ENCODE measurements around the gene APEH. TPM values are rescaled to one million over a fixed set of nuclear protein-coding genes. Genes with fewer than 3 reads are reported as not detected.
"Not testable (repeated sequence)": the region's sequence is repeated elsewhere in the genome, so short reads cannot be mapped to it uniquely, and the experiment has no call there.

Gene APEH
- total RNA-seq, 3 donors from 2014 or later (not counting 1 experiment from before 2014, with no cell fraction given): 62.8 to 95.7 (median 77.5) TPM

GRCh38 chr3:49680493-49681231, 6.5 kb downstream of the APEH start:
- no peak overlapping the region for H3K4me3 ChIP-seq (ENCODE audit: low read length)
- TF ChIP-seq CTCF (IDR thresholded peaks at IDR 0.05): no peak
- WGBS (ENCODE audit: insufficient coverage): 97% methylated on average over 7 of the region's 7 CpGs

GRCh38 chr3:49681232-49681522, 7.0 kb downstream of the APEH start:
- peaks cover 6 to 9% of the 10 kb centered on the region in 2 donors for H3K4me1 Mint-ChIP-seq
- no peak overlapping the region for H3K4me3 Mint-ChIP-seq
- Histone ChIP-seq H3K27me3 (ENCODE audit: control insufficient read depth, insufficient read depth, low read length) (no peaks in the 10 kb centered on the region), H3K9me3 (ENCODE audit: control insufficient read depth, insufficient read depth, low read length) (no peaks in the 10 kb centered on the region), H3K4me3 (ENCODE audit: low read length) (no peak overlapping the region), H3K27ac (ENCODE audit: low read length) (no peak overlapping the region), H3K4me1 (ENCODE audit: control insufficient read depth, insufficient read depth, low read length) (peaks cover 5% of the 10 kb centered on the region), H3K36me3 (ENCODE audit: control insufficient read depth, insufficient read depth, low read length) (peaks cover 72% of the 10 kb centered on the region)
- 100% methylated on average over 1 of the region's 2 CpGs for WGBS (ENCODE audit: insufficient coverage)
- peaks cover 8% of the 10 kb centered on the region for H3K36me3 Mint-ChIP-seq
- no peak overlapping the region for H3K27ac Mint-ChIP-seq
- no peak for DNase-seq
- H3K27me3 Mint-ChIP-seq (ENCODE audit: low read depth in 2 of 2): no peaks in the 10 kb centered on the region
- intact Hi-C loops (cut with micrococcal nuclease): no loop called here
- ATAC-seq: no peak
- H3K9me3 Mint-ChIP-seq: no peaks in the 10 kb centered on the region
- no peak for TF ChIP-seq CTCF (IDR thresholded peaks at IDR 0.05)

More at GRCh38 chr3:49680493-49681231, 6.5 kb downstream of the APEH start:
- H3K9me3 ChIP-seq (ENCODE audit: control insufficient read depth, insufficient read depth, low read length): no peaks in the 10 kb centered on the region
- H3K4me1 ChIP-seq (ENCODE audit: control insufficient read depth, insufficient read depth, low read length): peaks cover 3% of the 10 kb centered on the region
- H3K4me3 Mint-ChIP-seq: no peak overlapping the region
- no peak overlapping the region for H3K27ac ChIP-seq (ENCODE audit: low read length)
- intact Hi-C loops (cut with micrococcal nuclease): no loop called here
- no peak overlapping the region for H3K27ac Mint-ChIP-seq
- peaks cover 8% of the 10 kb centered on the region for H3K36me3 Mint-ChIP-seq
- no peaks in the 10 kb centered on the region for H3K27me3 Mint-ChIP-seq (ENCODE audit: low read depth in 2 of 2)
- peaks cover 77% of the 10 kb centered on the region for H3K36me3 ChIP-seq (ENCODE audit: control insufficient read depth, insufficient read depth, low read length)
- peaks cover 10 to 11% of the 10 kb centered on the region in 2 donors for H3K4me1 Mint-ChIP-seq
- no peak for ATAC-seq
- no peak for DNase-seq
- no peaks in the 10 kb centered on the region for H3K9me3 Mint-ChIP-seq
- H3K27me3 ChIP-seq (ENCODE audit: control insufficient read depth, insufficient read depth, low read length): no peaks in the 10 kb centered on the region

- Mint-ChIP-seq H3K9me3 (no peaks in the 10 kb centered on the region), H3K27me3 (ENCODE audit: low read depth in 2 of 2) (no peaks in the 10 kb centered on the region), H3K4me3 (no peak overlapping the region), H3K27ac (no peak overlapping the region), H3K4me1 (peaks cover 6 to 9% of the 10 kb centered on the region in 2 donors), H3K36me3 (peaks cover 8% of the 10 kb centered on the region)
- peaks cover 2% of the 10 kb centered on the region for H3K27me3 ChIP-seq (ENCODE audit: control insufficient read depth, insufficient read depth, low read length)
- no peak for TF ChIP-seq CTCF (IDR thresholded peaks at IDR 0.05)
- H3K36me3 ChIP-seq (ENCODE audit: control insufficient read depth, insufficient read depth, low read length): peaks cover 69% of the 10 kb centered on the region
- H3K27ac ChIP-seq (ENCODE audit: low read length): no peak overlapping the region
- no peak for DNase-seq
- no peak for ATAC-seq
- intact Hi-C loops (cut with micrococcal nuclease): no loop called here
- no peak overlapping the region for H3K4me3 ChIP-seq (ENCODE audit: low read length)
- H3K4me1 ChIP-seq (ENCODE audit: control insufficient read depth, insufficient read depth, low read length): peaks cover 9% of the 10 kb centered on the region
- H3K9me3 ChIP-seq (ENCODE audit: control insufficient read depth, insufficient read depth, low read length): no peaks in the 10 kb centered on the region
- 94% methylated on average over 4 of the region's 4 CpGs for WGBS (ENCODE audit: insufficient coverage)
Measured at GRCh38 chr3:49681543-49681942, 7.4 kb downstream of the APEH start.

GRCh38 chr3:49683162-49683561, 9.0 kb downstream of the APEH start:
- no peak overlapping the region for H3K27ac ChIP-seq (ENCODE audit: low read length)
- no peaks in the 10 kb centered on the region for H3K27me3 Mint-ChIP-seq (ENCODE audit: low read depth in 2 of 2)
- H3K27me3 ChIP-seq (ENCODE audit: control insufficient read depth, insufficient read depth, low read length): peaks cover 2% of the 10 kb centered on the region
- no peaks in the 10 kb centered on the region for H3K9me3 ChIP-seq (ENCODE audit: control insufficient read depth, insufficient read depth, low read length)
- DNase-seq: no peak
- H3K27ac Mint-ChIP-seq: no peak overlapping the region
- peaks cover 6 to 9% of the 10 kb centered on the region in 2 donors for H3K4me1 Mint-ChIP-seq
- no peak for ATAC-seq
- no peak overlapping the region for H3K4me3 ChIP-seq (ENCODE audit: low read length)
- no peak for TF ChIP-seq CTCF (IDR thresholded peaks at IDR 0.05)
- peaks cover 15% of the 10 kb centered on the region for H3K4me1 ChIP-seq (ENCODE audit: control insufficient read depth, insufficient read depth, low read length)
- peaks cover 53% of the 10 kb centered on the region for H3K36me3 ChIP-seq (ENCODE audit: control insufficient read depth, insufficient read depth, low read length)
- H3K4me3 Mint-ChIP-seq: no peak overlapping the region
- H3K36me3 Mint-ChIP-seq: peaks cover 8% of the 10 kb centered on the region
- intact Hi-C loops (cut with micrococcal nuclease): no loop called here
- H3K9me3 Mint-ChIP-seq: no peaks in the 10 kb centered on the region
- WGBS (ENCODE audit: insufficient coverage): 100% methylated on average over 6 of the region's 6 CpGs

- DNase-seq; H3K9me3 Mint-ChIP-seq; H3K36me3 Mint-ChIP-seq; H3K27me3 ChIP-seq (ENCODE audit: control insufficient read depth, insufficient read depth, low read length); H3K27ac Mint-ChIP-seq; H3K4me3 Mint-ChIP-seq; H3K27me3 Mint-ChIP-seq (ENCODE audit: low read depth in 2 of 2); H3K9me3 ChIP-seq (ENCODE audit: control insufficient read depth, insufficient read depth, low read length); H3K4me3 ChIP-seq (ENCODE audit: low read length); H3K27ac ChIP-seq (ENCODE audit: low read length); intact Hi-C loops (cut with micrococcal nuclease); ATAC-seq: not testable (repeated sequence)
- WGBS (ENCODE audit: insufficient coverage): 100% methylated on average over 2 of the region's 2 CpGs
- peaks cover 18 to 21% of the 10 kb centered on the region in 2 donors for H3K4me1 Mint-ChIP-seq
- Histone ChIP-seq H3K4me1 (ENCODE audit: control insufficient read depth, insufficient read depth, low read length) (peaks cover 24% of the 10 kb centered on the region), H3K36me3 (ENCODE audit: control insufficient read depth, insufficient read depth, low read length) (peaks cover 40% of the 10 kb centered on the region)
Measured at GRCh38 chr3:49684453-49684852, 10.3 kb downstream of the APEH start.

All from natural killer cell (primary cell).